KMS-11 (cell line): ENCODE measurements around the gene HRAS.
A peak's percentile ranks its signal among the peaks of the same experiment; 100 is the strongest.

Experiments
- H2AFZ ChIP-seq: fragments of 200-600 bp; sonication (generic); 2 replicates; pipeline ENCODE4 v1.6.1; 2016; ENCODE audit warnings: antibody characterized with exemption, mixed run types, low read depth
- H3K27ac ChIP-seq: fragments of 200-600 bp; sonication (generic); 2 replicates; pipeline ENCODE4 v1.6.1; 2016; ENCODE audit warnings: mild to moderate bottlenecking, mixed run types
- H3K27me3 ChIP-seq: fragments of 200-600 bp; sonication (generic); 2 replicates; pipeline ENCODE4 v1.6.1; 2017; ENCODE audit warnings: mild to moderate bottlenecking, low read depth, mixed run types, moderate library complexity; ENCODE audit not compliant: insufficient read depth
- H3K36me3 ChIP-seq: fragments of 200-600 bp; sonication (generic); 2 replicates; pipeline ENCODE4 v1.6.1; 2017; ENCODE audit warnings: mild to moderate bottlenecking, mixed run types; ENCODE audit not compliant: insufficient read depth
- H3K4me1 ChIP-seq: fragments of 200-600 bp; sonication (generic); 2 replicates; pipeline ENCODE4 v1.6.1; 2016; ENCODE audit warnings: mild to moderate bottlenecking, low read depth, mixed run types; ENCODE audit not compliant: poor library complexity, severe bottlenecking
- H3K4me2 ChIP-seq: fragments of 200-600 bp; sonication (generic); 2 replicates; pipeline ENCODE4 v1.7.0; 2016; ENCODE audit warnings: mild to moderate bottlenecking, mixed run types
- H3K4me3 ChIP-seq: fragments of 200-600 bp; sonication (generic); IDR thresholded peaks from 2 replicates; pipeline ENCODE4 v1.6.1; 2017; ENCODE audit warnings: low read depth, low read length, mixed read lengths; ENCODE audit not compliant: insufficient read depth
- H3K79me2 ChIP-seq: fragments of 200-600 bp; sonication (generic); 2 replicates; pipeline ENCODE4 v1.6.1; 2016; ENCODE audit warnings: low read depth, mixed run types; ENCODE audit not compliant: insufficient read depth
- H3K9ac ChIP-seq: fragments of 200-600 bp; sonication (generic); 2 replicates; pipeline ENCODE4 v1.6.1; 2016; ENCODE audit warnings: mild to moderate bottlenecking, mixed run types
- H4K20me1 ChIP-seq: fragments of 200-600 bp; sonication (generic); 2 replicates; pipeline ENCODE4 v1.6.1; 2016; ENCODE audit warnings: mild to moderate bottlenecking, mixed run types; ENCODE audit not compliant: insufficient read depth
- TF ChIP-seq, protein P1 (sequence below): fragments of 200-600 bp; sonication (generic); conservative IDR thresholded peaks from 2 replicates; pipeline ENCODE4 v1.6.1; 2017; ENCODE audit warnings: low read depth, mild to moderate bottlenecking, antibody characterized with exemption, low read length, moderate library complexity, mixed read lengths

HRAS gene

DNA sequence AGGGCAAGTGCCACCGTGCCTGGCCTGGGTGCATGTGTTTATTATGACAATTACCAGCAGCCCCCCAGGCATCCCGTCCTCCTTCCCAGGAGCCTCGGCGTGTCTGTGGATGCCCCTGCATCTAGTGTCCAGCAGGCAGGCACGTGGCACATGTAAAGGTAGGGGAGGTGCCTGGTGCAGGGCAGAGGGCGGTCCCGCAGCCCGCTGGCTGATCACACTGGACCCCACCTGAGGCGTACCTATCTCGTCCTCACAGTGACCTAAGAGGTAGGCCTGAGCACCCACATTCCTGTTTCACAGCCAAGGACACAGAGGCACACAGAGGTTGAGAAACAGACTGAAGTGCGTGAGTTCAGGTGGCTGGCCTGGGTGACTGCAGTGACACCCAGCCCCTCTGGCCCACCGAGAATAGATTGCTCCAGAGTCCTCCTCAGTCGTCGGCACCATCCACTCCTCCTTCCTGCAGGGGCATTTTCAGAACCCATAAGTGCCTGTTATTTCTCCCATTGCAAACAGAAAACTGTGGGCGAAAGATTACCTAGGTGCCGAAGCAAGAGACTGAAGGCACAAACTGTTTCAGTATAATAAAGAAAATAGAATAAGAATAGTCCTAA, 37.9 kb upstream of the HRAS start:
- Histone ChIP-seq H3K4me2 (no peak overlapping the region), H3K36me3 (no peaks in the 10 kb centered on the region), H3K27me3 (no peaks in the 10 kb centered on the region), H3K4me3 (no peak overlapping the region), H3K9ac (no peak overlapping the region), H2AFZ (no peak overlapping the region), H4K20me1 (peaks cover 13% of the 10 kb centered on the region), H3K4me1 (peaks cover 20% of the 10 kb centered on the region), H3K79me2 (peaks cover 16% of the 10 kb centered on the region), H3K27ac (no peak overlapping the region)
- TF ChIP-seq, protein P1, sequence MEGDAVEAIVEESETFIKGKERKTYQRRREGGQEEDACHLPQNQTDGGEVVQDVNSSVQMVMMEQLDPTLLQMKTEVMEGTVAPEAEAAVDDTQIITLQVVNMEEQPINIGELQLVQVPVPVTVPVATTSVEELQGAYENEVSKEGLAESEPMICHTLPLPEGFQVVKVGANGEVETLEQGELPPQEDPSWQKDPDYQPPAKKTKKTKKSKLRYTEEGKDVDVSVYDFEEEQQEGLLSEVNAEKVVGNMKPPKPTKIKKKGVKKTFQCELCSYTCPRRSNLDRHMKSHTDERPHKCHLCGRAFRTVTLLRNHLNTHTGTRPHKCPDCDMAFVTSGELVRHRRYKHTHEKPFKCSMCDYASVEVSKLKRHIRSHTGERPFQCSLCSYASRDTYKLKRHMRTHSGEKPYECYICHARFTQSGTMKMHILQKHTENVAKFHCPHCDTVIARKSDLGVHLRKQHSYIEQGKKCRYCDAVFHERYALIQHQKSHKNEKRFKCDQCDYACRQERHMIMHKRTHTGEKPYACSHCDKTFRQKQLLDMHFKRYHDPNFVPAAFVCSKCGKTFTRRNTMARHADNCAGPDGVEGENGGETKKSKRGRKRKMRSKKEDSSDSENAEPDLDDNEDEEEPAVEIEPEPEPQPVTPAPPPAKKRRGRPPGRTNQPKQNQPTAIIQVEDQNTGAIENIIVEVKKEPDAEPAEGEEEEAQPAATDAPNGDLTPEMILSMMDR, result no peak

- Histone ChIP-seq H3K9ac (no peak overlapping the region), H3K4me1 (peaks cover 10% of the 10 kb centered on the region), H3K36me3 (no peaks in the 10 kb centered on the region), H4K20me1 (no peaks in the 10 kb centered on the region), H3K4me3 (no peak overlapping the region), H2AFZ (no peak overlapping the region), H3K27me3 (no peaks in the 10 kb centered on the region), H3K4me2 (no peak overlapping the region), H3K27ac (no peak overlapping the region), H3K79me2 (peaks cover 1% of the 10 kb centered on the region)
- TF ChIP-seq, protein P1, result no peak
These were observed 36.4 kb upstream of the HRAS start for GRCh38 chr11:571802-572185.

DNA sequence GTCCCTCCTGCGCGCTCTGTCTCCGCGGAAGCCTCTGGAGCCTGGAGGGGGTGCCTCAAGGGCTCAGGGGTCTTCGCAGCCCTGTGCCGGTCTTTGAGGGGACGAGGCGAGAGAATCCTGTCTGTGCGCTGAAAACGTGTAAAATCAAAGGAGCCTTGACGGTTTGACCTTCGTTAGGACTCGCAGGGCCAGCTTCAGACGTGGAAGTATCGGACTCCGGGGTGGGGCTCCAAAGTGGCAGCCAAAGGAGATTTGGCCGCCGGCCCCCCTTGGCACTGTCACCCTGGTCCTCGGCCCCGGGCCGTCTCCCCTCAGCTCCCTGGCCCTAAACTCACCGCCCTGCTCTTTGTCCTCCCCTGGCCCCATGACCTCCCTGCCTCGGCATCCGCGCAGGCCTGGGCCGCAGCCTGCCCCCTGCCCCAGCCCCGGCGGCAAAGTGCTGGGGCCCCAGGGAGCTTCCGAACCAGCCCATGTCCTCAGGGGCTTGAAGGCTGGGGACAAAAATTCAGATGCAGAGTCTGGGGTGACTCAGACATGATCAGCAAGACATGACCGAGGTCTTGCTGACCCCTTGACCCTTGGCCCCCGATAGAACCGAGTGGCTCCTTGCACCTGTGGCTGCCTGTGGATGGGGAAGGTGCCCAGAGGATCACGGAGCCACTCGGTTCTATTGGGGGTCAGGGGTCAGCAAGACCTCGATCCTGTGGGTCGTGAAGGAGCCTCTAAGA, 33.9 kb upstream of the HRAS start:
- H3K4me1 ChIP-seq, result peaks cover 3% of the 10 kb centered on the region
- H3K79me2 ChIP-seq, result no peaks in the 10 kb centered on the region
- no peaks in the 10 kb centered on the region for H3K27me3 ChIP-seq
- peak overlapping the region; percentile 94 for H3K4me2 ChIP-seq
- TF ChIP-seq, protein P1, result no peak
- peak overlapping the region; percentile 52; the same call in 1 of the 2 replicates for H3K9ac ChIP-seq
- H3K36me3 ChIP-seq, result no peaks in the 10 kb centered on the region
- H3K27ac ChIP-seq, result no peak overlapping the region
- H3K4me3 ChIP-seq, result no peak overlapping the region
- H4K20me1 ChIP-seq, result no peaks in the 10 kb centered on the region
- H2AFZ ChIP-seq, result peak overlapping the region; percentile 41; the same call in 1 of the 2 replicates

DNA sequence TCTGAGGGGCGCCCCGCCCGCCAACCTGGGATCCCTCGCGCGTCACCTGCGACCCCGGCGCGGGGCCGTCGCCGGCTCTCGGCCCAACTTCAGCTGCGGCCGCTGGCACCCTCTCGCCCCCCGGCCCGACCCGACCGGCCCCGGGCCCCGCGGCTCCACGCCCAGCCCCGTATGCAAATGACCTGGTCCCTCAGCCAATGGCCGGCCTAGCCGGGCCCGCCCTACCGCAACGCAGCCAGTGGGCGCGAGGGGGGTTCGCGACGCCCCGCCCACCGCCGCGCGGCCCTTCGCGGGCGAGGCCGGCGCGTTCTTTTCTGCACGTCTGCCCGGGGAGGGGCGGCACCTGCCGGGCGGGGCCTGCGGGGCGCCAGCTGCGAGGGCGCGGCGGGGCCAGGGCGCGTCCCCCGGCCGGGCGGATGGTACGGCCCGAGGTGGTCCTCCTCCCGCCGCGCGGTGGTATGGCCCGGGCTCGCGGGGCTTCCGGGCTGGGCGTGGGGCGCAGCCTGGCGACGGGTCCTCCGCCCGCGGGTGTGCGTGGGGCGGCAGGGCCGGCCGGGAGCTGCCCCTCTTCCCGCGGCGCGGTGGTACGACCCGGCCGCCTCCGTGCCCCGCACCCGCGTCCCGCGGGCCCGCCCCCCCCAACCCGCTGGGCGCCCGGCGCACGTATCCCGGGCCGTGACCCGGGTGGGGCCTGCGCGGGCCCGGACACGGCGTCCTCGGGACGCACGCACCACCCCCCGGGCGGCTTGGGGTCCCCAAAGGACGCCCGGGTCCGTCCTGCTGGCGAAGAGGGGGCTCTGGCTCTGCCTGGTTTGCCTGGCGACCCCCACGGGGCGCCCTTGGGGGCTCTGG, 33.2 kb upstream of the HRAS start:
- no peaks in the 10 kb centered on the region for H3K79me2 ChIP-seq
- no peak overlapping the region for H3K4me3 ChIP-seq
- TF ChIP-seq, protein P1, result no peak
- H3K27me3 ChIP-seq, result no peaks in the 10 kb centered on the region
- peak overlapping the region; percentile 94 for H3K4me2 ChIP-seq
- H3K4me1 ChIP-seq, result peaks cover 3% of the 10 kb centered on the region
- no peak overlapping the region for H3K27ac ChIP-seq
- H3K9ac ChIP-seq, result peak overlapping the region; percentile 52; the same call in 1 of the 2 replicates
- H4K20me1 ChIP-seq, result no peaks in the 10 kb centered on the region
- peak overlapping the region; percentile 47 for H2AFZ ChIP-seq
- no peaks in the 10 kb centered on the region for H3K36me3 ChIP-seq
